GM18951 (cell line): ENCODE results near the gene GLIS1.

Source experiments
- POLR2A ChIP-seq: IDR thresholded peaks from 4 replicates; pipeline ENCODE4 v1.6.1; 2011; ENCODE audit warnings: mild to moderate bottlenecking; ENCODE audit not compliant: insufficient read length, insufficient read depth; ENCODE audit errors: extremely low read depth
- in situ Hi-C: fragments of 300-500 bp; cut with MboI; formaldehyde crosslinking; loops from one replicate; pipeline ENCODE4 v1.12.0; 2022; ENCODE audit warnings: low sequenced_read_pairs, mixed read lengths, inconsistent platforms; ENCODE audit not compliant: unreplicated experiment

The GLIS1 gene

DNA sequence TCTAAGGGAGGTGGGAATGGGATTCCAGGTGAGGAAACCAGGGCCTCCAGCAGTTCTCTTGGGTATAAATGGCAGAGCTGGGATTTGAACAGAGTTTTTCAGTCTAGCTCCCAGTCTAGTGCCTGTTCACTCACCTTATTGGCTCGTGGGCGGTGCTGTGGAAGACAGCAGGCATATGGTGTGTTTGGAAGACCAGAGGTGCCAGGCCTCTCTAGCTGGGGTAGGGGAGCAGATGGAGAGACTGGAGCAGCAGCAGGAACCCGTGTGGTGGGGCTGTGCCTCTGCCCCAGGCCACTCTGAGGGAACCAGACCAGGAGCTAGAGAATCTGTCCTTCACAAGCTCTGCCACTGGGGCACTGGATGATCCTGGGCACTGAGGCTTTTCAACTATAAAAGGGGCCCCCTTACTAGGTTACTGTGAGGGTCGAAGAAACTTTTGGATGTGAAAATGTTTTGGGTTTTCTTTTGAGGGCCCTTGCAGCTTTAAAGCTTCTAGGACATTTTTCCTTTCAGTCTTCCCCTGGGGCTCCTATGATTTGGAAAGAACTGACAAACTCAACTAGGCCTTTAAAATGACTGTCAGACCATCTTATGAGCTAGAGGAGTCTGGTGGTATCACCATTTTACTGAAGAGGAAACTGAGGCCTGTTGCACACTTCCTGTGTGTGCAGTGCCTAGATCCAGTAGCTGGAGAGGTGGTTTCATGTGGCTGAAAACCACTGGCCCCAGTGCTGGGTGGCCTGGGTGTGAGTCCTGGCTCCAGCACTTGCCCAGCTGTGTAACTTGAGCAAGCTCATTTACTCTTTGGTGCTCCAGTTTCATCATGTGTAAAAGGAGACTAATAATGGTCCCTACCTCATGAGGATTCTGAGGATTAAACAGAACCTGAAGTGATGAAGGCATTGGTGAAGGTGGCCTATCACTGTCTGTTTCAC is 273.7 kb downstream of the GLIS1 start:
- TF ChIP-seq POLR2A, result no peak

DNA sequence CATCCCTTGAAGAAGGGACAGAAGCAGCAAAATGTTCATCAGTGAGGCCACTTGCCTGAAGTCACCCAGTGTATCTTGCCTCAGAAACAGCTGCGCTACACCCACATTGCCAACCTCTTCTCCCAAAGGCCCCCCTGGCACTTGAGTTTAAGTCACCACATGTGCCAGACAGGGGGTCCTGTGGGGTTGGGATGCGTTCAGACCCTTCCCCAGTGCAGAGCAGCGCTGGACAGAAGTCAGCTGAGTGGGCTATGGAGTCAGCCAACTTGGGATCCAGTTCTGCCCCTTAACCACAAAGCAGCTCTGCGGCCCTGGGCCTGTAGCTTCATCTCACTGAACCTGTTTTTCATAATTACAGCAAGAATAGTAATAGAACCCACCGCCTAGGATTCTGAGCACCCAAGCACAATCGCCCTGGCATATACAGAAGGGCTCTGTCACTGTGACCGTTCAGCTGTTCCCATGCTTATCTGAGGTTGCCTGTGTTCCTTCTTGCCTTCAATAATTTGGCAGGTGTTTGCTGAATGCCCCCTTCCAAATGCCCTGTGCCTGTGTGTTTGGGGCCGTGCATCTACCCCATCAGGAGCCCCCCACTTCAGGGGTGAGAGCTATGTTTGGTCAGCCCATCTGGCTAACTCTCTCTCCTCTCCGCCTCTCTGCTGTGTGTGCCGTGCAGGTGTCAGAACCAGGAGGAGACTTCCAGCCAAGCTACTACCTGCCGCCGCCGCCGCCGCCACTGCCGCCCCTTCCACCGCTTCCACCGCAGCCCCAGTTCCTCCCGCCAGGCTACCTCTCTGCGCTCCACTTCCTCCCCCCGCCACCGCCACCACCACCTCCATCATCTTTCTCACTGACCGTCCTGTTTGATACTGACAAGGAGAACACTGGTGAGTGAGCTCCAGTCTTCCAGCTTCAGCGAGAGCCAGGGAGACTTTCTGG is 274.7 kb downstream of the GLIS1 start:
- in situ Hi-C loops, result no loop called here
- TF ChIP-seq POLR2A, result no peak

More for the DNA sequence above, 273.7 kb downstream of the GLIS1 start:
- in situ Hi-C loops, result no loop called here

- TF ChIP-seq POLR2A, result no peak
- in situ Hi-C loops, result no loop called here
These were observed 276.0 kb downstream of the GLIS1 start for GRCh38 chr1:53462769-53463501.

DNA sequence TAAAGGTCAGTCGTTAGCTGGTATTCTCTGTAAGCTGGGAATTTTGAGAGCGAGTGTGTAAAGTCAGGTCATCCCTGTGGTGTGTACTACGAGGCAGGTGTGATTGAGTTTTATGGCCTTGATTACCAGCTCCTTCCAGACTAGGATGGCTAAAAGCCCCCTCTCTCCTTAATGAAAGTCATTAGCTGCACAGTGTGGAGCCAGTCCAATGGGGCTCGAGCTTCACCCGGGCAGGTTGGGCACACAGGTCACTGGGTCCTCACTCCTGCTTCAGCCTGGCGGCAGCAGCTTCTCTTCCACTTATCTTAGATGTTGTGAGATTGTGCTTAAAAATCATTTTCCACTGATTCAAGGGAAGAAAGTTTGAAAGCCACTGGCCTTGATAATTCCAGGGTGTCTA is 276.8 kb downstream of the GLIS1 start:
- no peak for TF ChIP-seq POLR2A
- in situ Hi-C loops, result no loop called here

DNA sequence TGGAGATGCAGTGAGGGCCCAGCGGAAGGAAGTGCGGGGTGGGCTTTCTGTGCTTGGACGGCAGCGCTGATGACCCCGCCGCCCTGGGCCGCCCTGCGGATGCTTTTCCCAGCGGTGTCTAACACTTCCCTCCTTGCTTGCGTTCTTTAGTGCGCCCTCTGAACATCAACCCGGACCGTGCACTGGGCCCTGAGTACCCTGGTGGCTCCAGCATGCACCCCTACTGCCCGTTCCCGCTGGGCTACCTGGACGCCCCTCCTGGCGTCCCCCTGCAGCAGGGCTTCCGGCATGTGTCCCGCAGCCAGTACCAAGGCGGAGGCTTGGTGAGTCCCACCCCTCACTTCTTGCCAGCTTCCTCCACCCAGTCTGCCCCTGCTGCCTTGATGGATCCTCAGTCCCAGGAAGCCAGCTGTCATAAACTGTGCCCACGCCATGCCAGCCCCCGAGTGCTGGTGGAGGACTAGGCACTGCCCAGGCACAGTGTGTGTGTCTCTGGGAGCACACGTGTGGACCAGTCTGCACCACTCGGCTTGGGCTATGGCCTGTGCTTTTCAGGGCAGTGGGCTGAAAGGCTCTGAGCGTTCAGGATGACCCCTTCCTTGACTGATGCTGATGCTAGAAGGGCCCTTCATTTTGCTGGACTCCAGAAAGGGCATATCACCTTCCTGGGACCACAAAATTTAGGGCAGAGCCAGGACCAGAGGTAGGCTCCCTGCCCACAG is 277.5 kb downstream of the GLIS1 start:
- in situ Hi-C loops, result no loop called here
- TF ChIP-seq POLR2A, result no peak

GRCh38 chr1:53460666-53461322 is 278.2 kb downstream of the GLIS1 start:
- in situ Hi-C loops, result no loop called here
- TF ChIP-seq POLR2A, result no peak

- in situ Hi-C loops, result no loop called here
These were observed 278.7 kb downstream of the GLIS1 start for GRCh38 chr1:53460211-53460634.

DNA sequence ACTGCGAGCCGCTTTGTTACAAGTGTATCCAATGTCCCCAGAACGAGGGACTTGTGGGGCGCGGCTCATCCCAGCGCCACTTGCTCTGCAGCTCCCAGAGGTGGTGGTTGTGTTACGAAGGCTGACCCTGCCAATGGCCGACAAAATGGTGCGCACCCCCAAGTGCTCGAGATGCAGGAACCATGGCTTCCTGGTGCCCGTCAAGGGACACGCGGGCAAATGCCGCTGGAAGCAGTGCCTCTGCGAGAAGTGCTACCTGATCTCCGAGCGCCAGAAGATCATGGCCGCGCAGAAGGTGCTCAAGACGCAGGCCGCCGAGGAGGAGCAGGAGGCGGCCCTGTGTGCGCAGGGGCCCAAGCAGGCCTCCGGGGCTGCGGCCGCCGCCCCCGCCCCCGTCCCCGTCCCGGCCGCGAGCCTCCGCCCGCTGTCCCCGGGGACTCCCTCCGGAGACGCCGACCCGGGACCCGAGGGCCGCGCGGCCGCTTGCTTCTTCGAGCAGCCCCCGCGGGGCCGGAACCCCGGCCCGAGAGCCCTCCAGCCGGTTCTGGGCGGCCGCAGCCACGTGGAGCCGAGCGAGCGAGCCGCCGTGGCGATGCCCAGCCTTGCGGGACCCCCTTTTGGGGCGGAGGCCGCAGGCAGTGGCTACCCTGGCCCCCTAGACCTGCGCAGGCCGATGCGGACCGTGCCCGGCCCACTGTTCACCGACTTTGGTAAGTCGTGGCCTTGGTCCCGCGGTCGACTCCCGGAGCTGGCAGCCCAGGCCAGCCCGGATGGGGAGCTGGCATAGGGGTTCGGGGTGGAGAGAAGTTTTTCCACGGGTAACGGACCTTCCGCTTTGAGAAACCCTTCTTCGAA is 279.4 kb downstream of the GLIS1 start, which contains the start of gene DMRTB1:
Gene DMRTB1, plus strand, starts transcription at position 79 of the 855 bp plus-strand sequence. Its CDS starts 55 bp downstream, at position 134.
- TF ChIP-seq POLR2A, result no peak
- in situ Hi-C loops, result no loop called here

More at GRCh38 chr1:53460211-53460634, 278.7 kb downstream of the GLIS1 start:
- TF ChIP-seq POLR2A, result no peak

- in situ Hi-C loops, result no loop called here
- no peak for TF ChIP-seq POLR2A
These were observed 280.3 kb downstream of the GLIS1 start for GRCh38 chr1:53458634-53459033.
